NB4 (cell line): Measurements from ENCODE around the gene AFF3.
A peak's percentile ranks its signal among the peaks of the same experiment; 100 is the strongest.

Experiments
- DNase-seq: peaks from one replicate; pipeline ENCODE4 v3.0.0; 2010; ENCODE audit warnings: low read depth
- H3K4me3 ChIP-seq: one replicate; pipeline ENCODE4 v1.5.1; 2011; ENCODE audit warnings: mild to moderate bottlenecking, low read depth, low read length, moderate library complexity
- MAX ChIP-seq: IDR thresholded peaks from 2 replicates; pipeline ENCODE4 v1.6.1; 2011; ENCODE audit warnings: low read depth, low read length
- MYC ChIP-seq: IDR thresholded peaks from 2 replicates; pipeline ENCODE4 v1.6.1; 2011; ENCODE audit warnings: low read depth, low read length
- POLR2A ChIP-seq: IDR thresholded peaks from 2 replicates; pipeline ENCODE4 v1.6.1; 2011; ENCODE audit warnings: mild to moderate bottlenecking; ENCODE audit not compliant: insufficient read length; ENCODE audit errors: extremely low read depth
- TF ChIP-seq, protein P1 (sequence below): IDR thresholded peaks from one replicate; pipeline ENCODE4 v1.5.1; 2012; ENCODE audit warnings: low read depth, low read length

The AFF3 gene

DNA sequence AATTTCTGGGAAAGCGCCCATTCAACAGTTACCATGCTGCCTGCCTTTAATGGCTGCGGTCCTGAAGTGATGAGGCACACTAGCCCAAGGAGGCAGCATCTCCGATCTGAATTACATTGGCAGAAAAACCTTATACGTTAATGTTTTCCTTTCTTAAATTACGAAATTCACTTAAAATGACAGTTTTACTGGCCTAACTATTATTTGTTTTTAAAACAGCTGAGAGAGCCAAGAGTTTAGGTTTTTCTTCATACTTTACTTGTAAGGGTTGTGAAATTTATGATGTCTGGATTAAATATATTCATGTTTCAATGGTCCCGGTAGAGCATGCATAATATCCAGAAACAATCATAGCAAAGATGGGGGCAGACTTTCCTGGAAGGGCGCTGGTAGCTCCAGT is 537.4 kb downstream of the AFF3 start:
- H3K4me3 ChIP-seq = no peak overlapping the region
- DNase-seq = no peak
- TF ChIP-seq MYC = no peak
- TF ChIP-seq MAX = no peak
- TF ChIP-seq, protein P1, sequence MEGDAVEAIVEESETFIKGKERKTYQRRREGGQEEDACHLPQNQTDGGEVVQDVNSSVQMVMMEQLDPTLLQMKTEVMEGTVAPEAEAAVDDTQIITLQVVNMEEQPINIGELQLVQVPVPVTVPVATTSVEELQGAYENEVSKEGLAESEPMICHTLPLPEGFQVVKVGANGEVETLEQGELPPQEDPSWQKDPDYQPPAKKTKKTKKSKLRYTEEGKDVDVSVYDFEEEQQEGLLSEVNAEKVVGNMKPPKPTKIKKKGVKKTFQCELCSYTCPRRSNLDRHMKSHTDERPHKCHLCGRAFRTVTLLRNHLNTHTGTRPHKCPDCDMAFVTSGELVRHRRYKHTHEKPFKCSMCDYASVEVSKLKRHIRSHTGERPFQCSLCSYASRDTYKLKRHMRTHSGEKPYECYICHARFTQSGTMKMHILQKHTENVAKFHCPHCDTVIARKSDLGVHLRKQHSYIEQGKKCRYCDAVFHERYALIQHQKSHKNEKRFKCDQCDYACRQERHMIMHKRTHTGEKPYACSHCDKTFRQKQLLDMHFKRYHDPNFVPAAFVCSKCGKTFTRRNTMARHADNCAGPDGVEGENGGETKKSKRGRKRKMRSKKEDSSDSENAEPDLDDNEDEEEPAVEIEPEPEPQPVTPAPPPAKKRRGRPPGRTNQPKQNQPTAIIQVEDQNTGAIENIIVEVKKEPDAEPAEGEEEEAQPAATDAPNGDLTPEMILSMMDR = no peak
- no peak for TF ChIP-seq POLR2A

GRCh38 chr2:99602476-99602875 is 539.9 kb downstream of the AFF3 start:
- no peak for DNase-seq
- TF ChIP-seq, protein P1 = no peak
- TF ChIP-seq POLR2A (no peak), MYC (no peak), MAX (no peak)
- H3K4me3 ChIP-seq = no peak overlapping the region

DNA sequence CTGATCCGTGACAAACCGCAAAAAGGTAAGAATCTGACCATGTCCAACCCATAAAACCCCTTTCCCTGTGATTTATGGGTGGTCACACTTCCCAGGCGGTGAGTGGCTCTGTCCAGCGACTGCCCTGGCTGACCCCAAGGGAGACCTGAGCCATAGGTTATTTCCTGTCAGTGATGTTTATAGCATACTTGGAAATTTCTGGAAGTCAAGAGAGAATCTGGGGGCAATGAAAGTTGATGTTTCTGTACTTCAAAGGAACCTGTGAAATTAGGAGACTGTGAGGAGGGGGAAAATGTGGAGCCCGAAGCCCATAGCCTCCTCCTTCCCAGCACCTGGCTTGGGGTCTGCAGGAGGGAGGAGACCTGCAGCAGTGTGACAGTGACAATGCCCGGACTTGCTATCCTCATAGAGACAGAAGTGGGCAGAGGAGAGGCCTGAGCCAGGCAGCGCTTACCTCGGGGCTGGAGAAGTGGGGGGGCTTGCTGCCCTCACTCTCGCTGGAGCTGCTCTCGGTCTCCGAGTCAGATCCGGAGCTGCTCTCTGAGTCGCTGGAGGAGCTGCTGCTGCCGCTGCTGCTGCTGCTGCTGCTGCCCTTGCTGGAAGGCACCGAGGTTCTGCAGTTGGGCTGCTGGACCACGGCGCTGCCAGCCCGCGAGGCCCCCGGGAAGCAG is 541.3 kb downstream of the AFF3 start:
- H3K4me3 ChIP-seq = no peak overlapping the region
- no peak for DNase-seq
- TF ChIP-seq, protein P1 = no peak
- TF ChIP-seq MAX (no peak), MYC (no peak), POLR2A (no peak)

- H3K4me3 ChIP-seq = no peak overlapping the region
- DNase-seq = peak; percentile 15
- TF ChIP-seq POLR2A (no peak), MYC (no peak), MAX (no peak)
- TF ChIP-seq, protein P1 = no peak
Measured at GRCh38 chr2:99598441-99598840, 543.9 kb downstream of the AFF3 start.

DNA sequence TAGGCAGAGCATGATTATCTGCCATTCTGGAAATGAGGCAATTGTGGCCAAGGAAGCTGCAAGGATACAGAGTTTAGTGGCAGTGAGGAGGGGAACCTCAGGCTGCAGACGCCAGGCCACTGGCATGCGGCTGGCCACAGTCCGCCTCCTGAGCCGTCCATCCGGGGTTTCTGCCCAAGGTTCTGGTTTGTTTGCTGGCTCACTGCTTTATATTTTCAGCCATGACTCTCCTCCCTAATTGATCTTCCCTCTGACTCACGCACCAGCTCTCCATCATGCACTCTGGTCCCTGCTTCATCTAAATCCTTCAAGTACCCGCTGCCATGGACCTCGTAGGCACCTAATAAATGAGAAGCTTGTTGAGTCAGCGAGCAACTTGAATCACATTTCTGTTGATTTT is 544.8 kb downstream of the AFF3 start:
- TF ChIP-seq, protein P1 = no peak
- TF ChIP-seq MAX = no peak
- no peak for TF ChIP-seq POLR2A
- no peak for TF ChIP-seq MYC
- no peak overlapping the region for H3K4me3 ChIP-seq
- DNase-seq = no peak

DNA sequence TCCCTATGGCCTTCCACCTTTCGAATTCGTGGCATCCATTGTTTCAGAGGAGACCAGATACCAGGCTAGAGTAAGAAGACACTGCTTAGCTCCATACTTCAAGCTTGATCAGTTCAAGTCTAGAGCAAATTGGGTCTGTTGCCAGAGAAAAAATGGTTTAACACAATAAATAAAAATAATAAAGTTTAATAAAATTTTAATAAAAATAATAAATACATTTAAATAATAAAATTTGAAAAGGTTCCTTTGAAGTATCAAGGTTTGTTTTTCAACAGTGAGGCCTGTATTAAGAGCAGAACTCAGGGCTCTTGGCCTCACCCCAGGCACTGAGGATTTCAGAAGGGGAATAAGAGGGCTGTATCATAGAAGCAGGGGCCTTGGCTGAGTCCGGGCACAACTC is 547.0 kb downstream of the AFF3 start:
- DNase-seq = no peak
- TF ChIP-seq, protein P1 = no peak
- no peak for TF ChIP-seq POLR2A
- no peak for TF ChIP-seq MAX
- no peak for TF ChIP-seq MYC

More for the DNA sequence above, 547.0 kb downstream of the AFF3 start:
- no peak overlapping the region for H3K4me3 ChIP-seq
